AG09309 (cell line): ENCODE data around the gene FGFRL1.
A peak's percentile ranks its signal among the peaks of the same experiment; 100 is the strongest.

Experiments
- DNase-seq: peaks from one replicate; pipeline ENCODE4 v3.0.0-alpha.2; 2010; ENCODE audit warnings: low read depth
- H3K4me3 ChIP-seq: 2 replicates; pipeline ENCODE4 v1.5.1; 2011; ENCODE audit warnings: mild to moderate bottlenecking, low read depth, low read length, moderate library complexity; ENCODE audit not compliant: control insufficient read depth
- TF ChIP-seq, protein P1 (sequence below): IDR thresholded peaks from 2 replicates; pipeline ENCODE4 v1.5.1; 2011; ENCODE audit warnings: mild to moderate bottlenecking, low read depth, low read length, inconsistent platforms; ENCODE audit not compliant: insufficient read depth, control insufficient read depth; ENCODE audit errors: missing control alignments

FGFRL1 gene

DNA sequence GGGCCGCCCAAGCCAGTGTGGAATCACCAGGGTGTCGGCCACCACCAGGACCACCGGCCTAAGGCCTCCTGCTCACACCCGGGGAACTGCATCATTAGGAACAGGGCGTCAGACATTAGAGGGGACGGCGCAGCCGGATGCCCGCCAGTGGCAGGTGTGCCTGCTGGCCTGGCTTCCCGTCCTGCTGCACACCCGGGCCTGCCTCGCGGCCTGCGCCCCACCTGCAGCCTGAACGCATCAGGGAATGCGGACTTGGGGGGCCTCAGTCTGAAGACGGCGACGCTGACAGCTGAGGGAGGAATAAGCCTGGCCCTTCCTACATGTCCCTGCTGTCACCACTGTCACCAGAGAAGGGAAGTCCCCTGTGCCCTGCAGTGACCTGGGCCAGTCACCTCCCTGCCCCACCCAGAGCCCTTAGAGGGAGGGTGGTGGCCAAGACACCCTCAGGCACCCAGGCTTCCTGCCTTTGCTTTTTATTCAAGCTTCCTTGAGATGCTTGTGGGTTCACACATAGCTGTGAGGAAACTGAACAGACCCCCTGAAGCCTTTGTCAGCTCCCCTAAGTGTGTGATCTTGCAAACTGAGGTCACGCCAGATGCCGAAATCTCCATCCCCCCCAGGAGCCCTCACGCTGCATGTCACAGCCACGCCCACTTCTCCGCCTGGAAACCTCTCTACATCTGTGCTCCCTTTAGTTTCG is 41.2 kb upstream of the FGFRL1 start:
- no peak for DNase-seq
- H3K4me3 ChIP-seq, result no peak overlapping the region
- TF ChIP-seq, protein P1, sequence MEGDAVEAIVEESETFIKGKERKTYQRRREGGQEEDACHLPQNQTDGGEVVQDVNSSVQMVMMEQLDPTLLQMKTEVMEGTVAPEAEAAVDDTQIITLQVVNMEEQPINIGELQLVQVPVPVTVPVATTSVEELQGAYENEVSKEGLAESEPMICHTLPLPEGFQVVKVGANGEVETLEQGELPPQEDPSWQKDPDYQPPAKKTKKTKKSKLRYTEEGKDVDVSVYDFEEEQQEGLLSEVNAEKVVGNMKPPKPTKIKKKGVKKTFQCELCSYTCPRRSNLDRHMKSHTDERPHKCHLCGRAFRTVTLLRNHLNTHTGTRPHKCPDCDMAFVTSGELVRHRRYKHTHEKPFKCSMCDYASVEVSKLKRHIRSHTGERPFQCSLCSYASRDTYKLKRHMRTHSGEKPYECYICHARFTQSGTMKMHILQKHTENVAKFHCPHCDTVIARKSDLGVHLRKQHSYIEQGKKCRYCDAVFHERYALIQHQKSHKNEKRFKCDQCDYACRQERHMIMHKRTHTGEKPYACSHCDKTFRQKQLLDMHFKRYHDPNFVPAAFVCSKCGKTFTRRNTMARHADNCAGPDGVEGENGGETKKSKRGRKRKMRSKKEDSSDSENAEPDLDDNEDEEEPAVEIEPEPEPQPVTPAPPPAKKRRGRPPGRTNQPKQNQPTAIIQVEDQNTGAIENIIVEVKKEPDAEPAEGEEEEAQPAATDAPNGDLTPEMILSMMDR, result no peak

DNA sequence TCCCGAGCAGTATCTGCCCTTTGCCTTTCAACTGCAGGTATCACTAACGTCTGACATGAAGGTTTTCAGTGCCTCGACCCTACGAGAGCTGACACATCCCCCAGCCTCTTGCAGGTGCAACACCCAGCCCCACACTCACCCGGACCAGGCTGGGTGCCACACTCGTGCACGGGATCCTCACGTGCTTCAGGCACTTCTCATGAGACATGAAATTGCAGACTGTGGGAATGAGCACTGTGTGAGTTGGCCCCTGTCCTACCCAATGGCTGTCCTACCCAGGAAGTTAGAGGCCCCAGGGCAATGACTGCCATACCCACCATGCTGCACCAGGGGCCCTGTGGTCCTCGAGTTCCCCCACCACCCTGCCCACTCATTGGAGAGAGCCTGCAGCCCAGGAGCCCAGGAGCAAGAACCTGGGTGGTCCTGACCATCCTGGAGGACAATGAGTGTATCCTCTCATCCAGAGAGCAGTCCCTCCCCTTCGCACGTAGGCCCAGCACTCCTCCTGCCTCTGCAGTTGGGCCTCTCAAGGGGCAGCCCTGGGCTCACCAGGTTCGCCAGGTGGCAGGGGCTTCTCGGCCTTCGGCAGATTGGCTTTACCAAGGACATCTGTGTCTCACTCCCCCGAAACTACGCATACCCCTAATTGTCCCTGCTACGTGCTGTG is 40.4 kb upstream of the FGFRL1 start:
- no peak for DNase-seq
- H3K4me3 ChIP-seq, result no peak overlapping the region
- TF ChIP-seq, protein P1, result no peak

DNA sequence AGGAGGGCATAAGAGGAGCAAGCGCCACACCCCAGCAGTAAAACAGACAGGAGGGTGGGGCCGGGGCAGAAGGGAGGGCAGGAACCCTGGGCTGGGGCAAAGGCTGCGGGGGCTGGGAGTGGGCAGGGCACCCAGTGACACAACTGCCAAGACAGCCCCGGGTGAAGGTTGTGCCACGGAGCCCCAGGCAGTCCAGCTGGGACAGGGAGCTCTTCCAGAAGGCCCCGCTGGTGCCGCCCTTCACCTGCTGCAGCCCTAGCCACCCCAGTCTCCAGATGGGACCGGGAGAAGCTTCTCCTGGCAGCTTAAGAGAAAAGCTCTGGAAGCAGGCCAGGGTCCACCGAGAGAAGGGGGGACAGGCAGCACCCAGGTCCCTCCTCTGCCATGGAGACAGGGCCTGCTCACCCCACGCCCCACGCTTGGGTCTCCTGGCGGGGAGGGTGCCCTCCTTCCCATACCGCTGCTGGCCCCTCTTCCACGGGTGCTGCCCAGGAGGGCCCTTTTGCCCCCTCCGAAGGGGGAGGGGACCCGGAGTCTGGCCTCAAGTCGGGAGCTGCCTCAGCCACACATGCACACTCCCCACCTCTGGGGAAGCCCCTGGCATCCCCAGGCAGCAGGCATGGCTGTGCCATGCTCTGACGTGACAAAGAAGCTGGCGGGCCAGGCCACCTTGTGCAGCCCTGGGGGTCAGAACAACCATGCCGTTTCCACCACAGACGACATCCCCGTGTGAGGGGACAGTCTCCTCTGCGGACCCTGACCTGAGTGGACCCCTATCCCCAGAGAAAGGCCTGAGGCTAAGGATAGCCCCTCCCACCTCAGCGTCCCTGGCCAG is 39.5 kb upstream of the FGFRL1 start:
- H3K4me3 ChIP-seq, result peak overlapping the region; percentile 69
- no peak for DNase-seq
- TF ChIP-seq, protein P1, result no peak

DNA sequence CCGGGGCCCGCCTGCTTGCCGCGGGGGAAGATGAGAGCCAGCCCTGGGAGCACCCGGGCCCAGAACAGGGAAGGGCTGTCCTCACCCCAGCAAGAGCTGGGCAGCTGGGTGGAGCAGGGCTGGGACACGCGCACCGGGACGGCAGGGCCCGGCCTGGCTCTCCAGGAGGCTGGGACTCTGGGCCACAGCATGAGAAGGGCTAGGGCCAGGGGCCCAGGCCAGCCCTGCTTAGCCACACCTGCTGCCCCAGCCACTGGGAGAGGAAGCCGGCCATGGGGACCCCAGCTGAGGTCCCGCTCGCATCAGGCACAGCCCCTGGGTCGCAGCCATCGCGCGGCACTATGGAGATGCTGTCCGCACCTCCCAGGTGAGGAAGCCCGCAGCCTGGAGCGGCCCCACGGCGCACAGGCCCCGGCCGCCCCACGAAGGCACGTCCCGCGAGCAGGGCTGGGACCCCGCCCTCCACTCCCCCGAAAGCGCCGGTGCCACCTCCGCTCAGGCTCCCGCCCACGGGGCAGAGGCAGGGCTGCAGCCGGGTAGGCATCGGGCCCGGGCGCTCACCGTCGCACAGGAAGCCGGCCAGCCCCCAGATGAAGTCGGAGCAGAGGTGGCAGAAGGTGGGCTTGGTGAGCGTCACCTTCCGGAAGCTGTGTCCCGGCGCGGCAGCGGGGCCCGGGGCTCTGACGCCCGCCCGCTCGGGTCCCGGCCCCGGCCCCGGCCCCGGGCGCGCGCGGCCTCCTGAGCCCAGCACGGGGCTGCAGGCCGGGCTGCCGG is 38.6 kb upstream of the FGFRL1 start:
- TF ChIP-seq, protein P1, result no peak
- no peak for DNase-seq
- H3K4me3 ChIP-seq, result peak overlapping the region; percentile 69

DNA sequence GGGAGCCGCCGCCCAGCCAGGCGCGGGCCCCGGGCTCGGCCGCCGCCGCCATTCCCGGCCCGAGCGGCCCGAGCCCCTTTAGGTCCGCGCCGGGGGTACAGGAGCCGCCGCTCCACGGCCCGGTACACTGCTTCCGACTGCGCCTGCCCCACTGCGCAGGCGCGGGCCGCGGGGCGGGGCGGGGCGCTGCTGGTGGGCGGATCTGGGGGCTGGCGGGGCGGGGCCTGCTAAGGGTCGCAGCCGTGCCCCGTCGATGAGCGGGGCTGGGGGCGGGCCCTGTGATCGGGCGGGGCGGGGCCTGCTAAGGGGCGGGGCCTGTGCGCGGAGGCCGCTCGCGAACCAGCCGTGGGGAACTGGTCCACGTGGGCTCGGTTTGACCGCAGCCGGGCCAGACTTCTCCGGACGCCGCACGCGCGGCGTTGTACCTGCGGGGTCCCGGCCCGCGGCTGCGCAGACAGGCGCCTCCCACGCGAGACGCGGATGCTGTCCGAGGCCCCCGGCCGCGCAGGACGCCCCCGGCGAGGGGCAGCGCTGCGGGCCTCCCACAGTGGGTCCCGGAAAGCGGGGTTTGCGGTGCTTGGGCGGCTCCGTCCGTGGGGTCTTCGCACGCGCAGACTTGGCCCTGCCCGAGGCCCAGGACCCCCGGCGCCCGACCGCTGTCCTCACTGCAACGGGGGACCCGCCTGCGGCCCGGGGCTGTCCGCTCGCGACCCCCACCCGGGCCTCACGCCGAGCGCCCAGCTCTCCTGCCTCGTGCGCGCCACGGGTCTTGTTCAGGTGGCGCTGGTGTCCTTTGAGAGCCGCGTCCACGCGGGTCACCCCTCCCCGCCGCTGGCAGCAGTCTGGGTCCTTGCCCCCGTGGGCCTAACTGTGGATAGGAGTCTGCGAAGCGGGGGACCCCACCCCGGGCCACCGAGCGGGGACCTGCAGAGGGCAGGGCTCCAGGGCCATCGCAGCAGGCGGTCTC is 37.7 kb upstream of the FGFRL1 start, which contains the start of gene DGKQ:
TSS of gene DGKQ (minus strand) at position 139 of the 967 bp plus-strand sequence. CDS start at position 52, 87 bp downstream.
- DNase-seq, result peak; percentile 18
- H3K4me3 ChIP-seq, result peak within 1 kb of the TSS; percentile 69
- TF ChIP-seq, protein P1, result no peak
